ENCODE measurements around the gene ENTPD7.

DNA sequence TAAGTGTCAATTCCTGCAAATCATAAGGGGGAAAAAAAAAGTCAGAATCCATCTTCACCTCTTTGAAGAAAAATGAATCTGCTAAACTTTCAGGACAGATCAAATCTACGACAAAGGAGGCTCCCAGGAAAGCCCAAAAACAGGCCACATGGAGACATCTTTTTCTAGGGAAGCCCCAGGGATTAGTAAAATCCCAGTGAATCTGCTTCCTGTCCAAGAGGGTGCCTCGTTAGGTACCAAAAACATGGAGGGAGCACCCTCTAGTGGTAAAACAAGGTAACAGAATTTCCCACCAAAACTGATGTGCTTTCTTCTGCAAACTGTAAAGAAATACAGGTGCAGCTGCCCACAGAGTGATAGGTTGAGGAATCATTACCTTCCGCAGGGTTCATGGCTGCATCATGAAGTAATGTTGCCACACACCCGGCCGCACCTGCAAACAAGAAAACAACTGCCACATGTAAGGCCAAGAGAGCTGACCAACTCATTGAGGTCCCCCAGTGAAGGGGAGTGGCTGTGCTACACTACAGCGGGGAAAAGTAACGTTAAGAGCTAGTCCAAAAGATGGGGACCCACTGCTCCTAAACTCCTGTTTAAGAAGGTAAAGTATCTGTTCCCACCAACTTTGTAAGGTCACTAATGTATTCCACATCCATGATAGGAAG is 47.0 kb upstream of the ENTPD7 start:
- TF ChIP-seq, protein P1, sequence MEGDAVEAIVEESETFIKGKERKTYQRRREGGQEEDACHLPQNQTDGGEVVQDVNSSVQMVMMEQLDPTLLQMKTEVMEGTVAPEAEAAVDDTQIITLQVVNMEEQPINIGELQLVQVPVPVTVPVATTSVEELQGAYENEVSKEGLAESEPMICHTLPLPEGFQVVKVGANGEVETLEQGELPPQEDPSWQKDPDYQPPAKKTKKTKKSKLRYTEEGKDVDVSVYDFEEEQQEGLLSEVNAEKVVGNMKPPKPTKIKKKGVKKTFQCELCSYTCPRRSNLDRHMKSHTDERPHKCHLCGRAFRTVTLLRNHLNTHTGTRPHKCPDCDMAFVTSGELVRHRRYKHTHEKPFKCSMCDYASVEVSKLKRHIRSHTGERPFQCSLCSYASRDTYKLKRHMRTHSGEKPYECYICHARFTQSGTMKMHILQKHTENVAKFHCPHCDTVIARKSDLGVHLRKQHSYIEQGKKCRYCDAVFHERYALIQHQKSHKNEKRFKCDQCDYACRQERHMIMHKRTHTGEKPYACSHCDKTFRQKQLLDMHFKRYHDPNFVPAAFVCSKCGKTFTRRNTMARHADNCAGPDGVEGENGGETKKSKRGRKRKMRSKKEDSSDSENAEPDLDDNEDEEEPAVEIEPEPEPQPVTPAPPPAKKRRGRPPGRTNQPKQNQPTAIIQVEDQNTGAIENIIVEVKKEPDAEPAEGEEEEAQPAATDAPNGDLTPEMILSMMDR (IDR thresholded peaks at IDR 0.05) = peak; percentile 65 to 83 (median 78)
- TF ChIP-seq POLR2A (IDR thresholded peaks at IDR 0.05) (no peak), POLR2AphosphoS5 (IDR thresholded peaks at IDR 0.05) (peak in 1 of 4 donors; percentile 26)

Measured in sigmoid colon (tissue), 4 donors.